NCI-H2029 treated with DMSO at 0.1 percent for 48 hours (cell line): ENCODE data around the gene PEAK1.

Experiments
- DNase-seq: peaks from one replicate; lab custom pipeline; 2025; lab: John Stamatoyannopoulos, UW

PEAK1 gene

GRCh38 chr15:77087213-77087612 is 332.7 kb downstream of the PEAK1 start:
- no peak for DNase-seq

- no peak for DNase-seq
Measured at GRCh38 chr15:77085297-77085696, 334.6 kb downstream of the PEAK1 start.

DNA sequence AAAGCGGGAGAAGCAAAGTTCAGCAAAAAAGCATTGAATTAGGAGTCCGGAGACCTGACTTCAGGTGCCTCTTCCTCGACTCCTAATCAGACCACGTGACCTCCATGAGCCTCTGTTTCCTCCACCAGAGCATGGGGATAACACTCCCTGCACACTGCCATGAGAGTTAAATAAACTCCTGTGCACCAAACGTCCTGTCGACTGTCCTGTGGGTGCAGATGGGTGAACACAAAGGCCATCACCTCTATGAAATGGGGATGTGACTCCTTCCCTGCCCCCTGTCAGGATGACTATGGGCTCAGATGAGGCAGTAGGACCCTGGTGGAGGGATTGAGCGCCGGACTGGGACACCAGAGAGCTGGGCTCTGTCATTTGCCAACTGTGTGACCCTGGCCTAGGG is 335.5 kb downstream of the PEAK1 start:
- DNase-seq, result no peak

DNA sequence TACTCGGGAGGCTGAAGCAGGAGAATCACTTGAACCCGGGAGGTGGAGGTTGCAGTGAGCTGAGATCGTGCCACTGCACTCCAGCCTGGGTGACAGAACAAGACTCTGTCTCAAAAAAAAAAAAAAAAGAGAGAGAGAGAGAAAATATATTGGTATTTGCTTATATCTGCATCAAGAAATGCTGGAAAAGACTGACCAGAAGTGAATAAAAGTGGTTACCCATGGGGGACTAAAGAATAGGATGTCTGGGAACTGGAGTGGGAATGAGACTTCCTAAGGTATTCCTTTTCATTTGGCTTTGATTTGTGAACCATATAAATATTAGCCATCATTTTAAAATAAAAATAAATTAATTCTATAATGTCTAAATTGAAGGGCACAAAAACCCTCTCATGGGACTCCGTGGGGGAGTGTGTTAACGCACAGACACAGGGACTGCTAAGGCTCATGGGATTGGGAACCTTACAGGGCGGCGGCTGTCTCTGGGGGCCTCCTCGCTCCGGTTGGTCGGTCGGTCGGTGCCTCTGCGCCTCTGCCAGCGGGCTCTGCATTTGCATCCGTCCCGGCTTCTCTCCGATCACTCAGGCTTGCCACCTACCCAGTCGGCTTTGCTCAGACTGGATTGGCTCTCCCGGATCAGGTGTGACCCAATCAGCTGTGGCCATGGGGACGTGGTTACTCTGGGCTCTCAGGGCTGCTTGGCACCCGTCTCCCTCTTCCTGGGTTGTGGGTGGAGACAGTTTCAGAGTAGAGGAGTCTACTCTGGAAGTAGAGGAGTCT is 336.3 kb downstream of the PEAK1 start:
- DNase-seq, result peak; percentile 59

GRCh38 chr15:77081971-77082370 is 337.9 kb downstream of the PEAK1 start:
- no peak for DNase-seq

DNA sequence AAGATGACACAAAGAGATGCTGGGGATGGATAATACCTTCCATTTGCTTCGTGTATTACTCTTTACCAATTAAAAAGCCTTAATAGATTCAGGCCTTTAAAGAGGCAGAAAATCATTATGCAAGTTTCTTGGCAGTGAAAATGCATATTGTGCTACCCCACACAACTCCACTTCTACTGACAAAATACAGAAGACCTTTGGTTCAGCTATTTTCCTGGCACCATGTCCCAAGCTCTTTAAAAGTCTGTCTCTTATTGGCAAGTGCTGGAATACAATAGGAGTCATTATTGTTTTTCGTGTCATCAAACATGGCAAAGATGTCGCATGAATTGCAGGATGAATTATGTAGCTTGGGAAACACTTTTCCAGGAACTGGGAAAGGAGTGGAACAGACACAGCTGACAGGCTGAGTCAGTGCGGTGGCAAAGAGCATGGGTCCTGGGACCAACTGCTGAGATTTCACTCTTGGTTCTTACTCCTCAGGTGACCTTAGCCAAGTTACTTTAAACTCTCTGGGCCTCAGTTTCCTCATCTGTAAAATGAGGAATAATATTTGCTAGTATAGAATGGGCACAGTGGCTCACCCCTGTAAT is 343.5 kb downstream of the PEAK1 start:
- no peak for DNase-seq

GRCh38 chr15:77075528-77075927 is 344.4 kb downstream of the PEAK1 start:
- no peak for DNase-seq

- DNase-seq, result no peak
Measured at GRCh38 chr15:77074350-77074749, 345.6 kb downstream of the PEAK1 start.

DNA sequence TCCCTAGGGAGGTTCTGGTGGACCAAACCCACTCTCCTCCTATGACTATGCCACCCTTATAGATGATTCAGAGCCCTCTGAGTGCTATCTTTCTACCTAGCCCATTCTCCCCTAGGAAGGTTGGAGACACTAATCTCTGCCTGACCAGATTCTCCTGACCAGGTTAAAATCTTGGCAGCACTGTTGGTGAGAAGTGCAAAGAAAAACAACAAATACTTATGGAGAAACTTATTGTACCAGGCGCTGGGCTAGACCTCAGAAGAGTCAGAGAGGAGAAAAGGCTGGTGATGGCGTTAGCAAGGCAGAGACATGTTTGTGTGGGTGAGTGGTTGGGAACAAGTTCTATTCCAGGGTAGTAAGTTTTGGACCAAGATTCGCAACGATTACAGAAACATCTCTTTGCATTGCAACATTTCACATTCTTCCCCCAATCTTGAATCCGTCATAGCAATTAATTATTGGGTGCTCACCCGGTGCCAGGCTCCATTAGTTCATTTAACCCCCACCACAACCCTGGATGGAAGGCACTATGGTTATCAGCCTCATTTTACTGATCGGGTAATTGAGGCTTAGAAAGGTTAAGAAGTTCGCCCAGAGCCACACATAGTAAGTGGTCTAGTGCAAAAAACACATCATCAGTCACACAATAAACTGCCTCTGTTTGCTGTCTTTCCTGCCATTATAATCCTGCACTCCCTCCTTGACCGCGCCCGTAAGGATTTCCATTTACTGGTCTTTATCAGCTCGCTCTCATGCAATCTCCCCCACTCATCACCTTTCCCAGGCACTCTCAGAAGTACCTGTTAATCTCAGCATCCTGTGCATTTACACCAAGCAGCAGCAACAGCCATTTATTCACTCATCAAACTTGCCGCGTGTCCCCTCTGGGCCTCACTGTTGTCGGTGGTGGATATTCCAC is 348.3 kb downstream of the PEAK1 start:
- no peak for DNase-seq

- DNase-seq, result peak; percentile 40
Measured at GRCh38 chr15:77070495-77071304, 349.2 kb downstream of the PEAK1 start, which contains the start of gene TSPAN3. Gene TSPAN3, minus strand, starts transcription at chr15:77071109. Its CDS starts 155 bp downstream, at chr15:77070954.

GRCh38 chr15:77070180-77070494 is 349.8 kb downstream of the PEAK1 start:
- DNase-seq, result no peak

DNA sequence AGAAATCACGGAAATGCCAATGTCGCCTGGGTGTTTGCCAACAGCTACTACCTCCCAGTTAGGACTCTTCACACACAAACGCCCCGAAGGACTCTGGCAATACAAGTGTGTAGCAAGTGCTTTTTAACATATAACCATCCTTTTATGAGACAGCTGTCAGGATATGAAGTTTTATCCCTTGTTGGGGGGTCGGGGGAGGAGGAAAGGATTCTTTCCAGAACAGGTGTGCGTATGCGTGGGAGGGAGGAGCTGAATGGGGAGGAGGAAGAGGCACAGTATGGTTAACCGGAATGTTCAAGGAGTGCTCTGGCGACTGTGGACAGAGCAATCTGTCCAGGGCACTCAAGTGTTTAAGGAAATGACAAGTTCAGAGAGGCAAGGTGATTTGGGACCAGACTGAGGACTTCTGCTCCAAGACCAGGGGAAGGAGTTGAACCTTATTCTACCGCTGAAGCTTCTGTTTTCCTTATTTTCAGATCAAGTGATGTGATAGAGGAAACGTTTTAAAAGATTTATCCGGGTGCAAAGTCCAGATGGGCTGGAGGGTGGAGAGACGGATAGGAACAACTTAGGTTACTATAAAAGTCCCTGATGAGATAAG is 350.3 kb downstream of the PEAK1 start:
- peak; percentile 24 for DNase-seq

DNA sequence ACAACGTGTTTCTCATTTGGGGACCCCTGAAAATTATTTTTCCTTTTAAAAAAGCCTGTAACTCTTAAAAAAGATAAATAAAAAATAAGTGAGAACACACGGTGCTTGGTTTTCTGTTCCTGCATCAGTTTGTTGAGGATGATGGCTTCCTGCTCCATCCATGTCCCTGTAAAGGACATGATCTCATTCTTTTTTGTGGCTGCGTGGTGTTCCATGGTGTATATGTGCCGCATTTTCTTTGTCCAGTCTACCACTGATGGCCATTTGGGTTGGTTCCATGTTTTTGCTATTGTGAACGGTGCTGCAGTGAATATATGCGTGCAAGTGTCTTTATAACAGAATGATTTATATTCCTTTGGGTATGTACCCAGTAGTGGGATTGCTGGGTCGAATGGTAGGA is 351.3 kb downstream of the PEAK1 start:
- no peak for DNase-seq

GRCh38 chr15:77067691-77068367 is 352.1 kb downstream of the PEAK1 start:
- no peak for DNase-seq

DNA sequence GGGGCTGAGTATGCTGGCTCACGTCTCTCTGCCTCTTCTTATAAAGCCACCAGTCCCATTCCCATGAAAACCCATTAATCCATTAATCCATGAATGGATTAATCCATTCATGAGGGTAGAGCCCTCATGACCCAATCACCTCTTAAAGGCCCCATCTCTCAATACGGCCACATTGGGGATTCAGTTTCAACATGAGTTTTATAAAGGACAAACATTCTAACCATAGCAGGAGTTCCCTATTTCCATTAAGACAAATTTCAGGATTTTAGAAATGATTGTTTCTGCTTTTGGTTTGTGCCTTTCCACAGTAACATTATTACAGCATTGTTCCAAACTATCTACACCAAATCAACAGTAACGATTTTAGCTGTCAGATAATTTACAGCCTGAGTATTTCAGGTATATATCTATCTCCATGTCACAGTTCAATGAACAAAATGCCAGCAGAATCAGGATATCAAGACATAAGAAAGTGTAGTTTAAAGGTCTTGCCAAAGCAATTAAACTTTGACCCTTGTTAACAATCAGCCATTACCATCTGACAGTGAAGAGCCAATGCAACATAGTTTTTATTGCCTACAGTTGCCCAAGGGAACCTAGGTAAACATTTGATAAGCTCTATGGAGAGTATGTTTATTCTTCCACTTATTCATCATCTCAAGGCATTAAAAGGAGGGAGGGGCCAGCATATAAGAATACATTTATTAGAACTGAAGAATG is 352.8 kb downstream of the PEAK1 start:
- DNase-seq, result peak; percentile 9

GRCh38 chr15:77064539-77065308 is 355.2 kb downstream of the PEAK1 start:
- no peak for DNase-seq

GRCh38 chr15:77064063-77064462 is 355.8 kb downstream of the PEAK1 start:
- DNase-seq, result no peak

DNA sequence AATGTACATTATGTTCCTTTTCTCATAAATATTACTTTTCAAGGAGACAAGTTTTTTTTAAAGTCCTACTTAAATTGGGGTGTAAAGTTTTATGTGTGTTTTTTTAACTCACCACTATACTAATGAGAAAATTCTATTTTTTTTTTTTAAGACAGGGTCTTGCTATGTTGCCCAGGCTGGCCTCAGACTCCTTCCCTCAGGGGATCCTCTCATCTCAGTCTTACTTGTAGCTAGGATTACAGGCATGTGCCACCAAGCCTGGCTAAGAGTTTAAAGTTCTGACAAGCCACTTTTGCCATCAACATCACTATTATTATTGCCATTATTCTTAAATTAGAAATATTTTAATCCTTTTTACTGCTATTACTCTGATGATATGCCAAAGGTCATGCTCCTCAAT is 356.7 kb downstream of the PEAK1 start:
- DNase-seq, result no peak

- no peak for DNase-seq
Measured at GRCh38 chr15:77060546-77060945, 359.4 kb downstream of the PEAK1 start.
